Immature natural killer cell (primary cell): ENCODE results near the gene METTL23. TPM values are rescaled to one million over a fixed set of nuclear protein-coding genes. Genes with fewer than 3 reads are reported as not detected.
"Not testable (repeated sequence)": the region's sequence is repeated elsewhere in the genome, so short reads cannot be mapped to it uniquely, and the experiment has no call there.

Experiments
- DNase-seq, 3 donors: peaks; one replicate each; pipeline ENCODE4 v3.0.0; 2022; ENCODE audit warnings: mixed read lengths in 1 of 3
- H3K27ac Mint-ChIP-seq, 6 donors: one replicate each; pipeline ENCODE4 v1.8.0; 2020; ENCODE audit warnings: mixed read lengths in 6 of 6, mild to moderate bottlenecking in 5 of 6, inconsistent platforms in 4 of 6, moderate library complexity in 3 of 6
- H3K27me3 Mint-ChIP-seq, 3 donors: one replicate each; pipeline ENCODE4 v1.8.0; 2020 to 2021; ENCODE audit warnings: low read depth in 3 of 3, mild to moderate bottlenecking in 3 of 3, mixed read lengths in 3 of 3, moderate library complexity in 3 of 3, inconsistent platforms in 1 of 3
- H3K36me3 Mint-ChIP-seq, 3 donors: one replicate each; pipeline ENCODE4 v1.8.0; 2020; ENCODE audit warnings: mixed read lengths in 3 of 3, inconsistent platforms in 2 of 3, mild to moderate bottlenecking in 2 of 3
- H3K4me1 Mint-ChIP-seq, 2 donors: one replicate each; pipeline ENCODE4 v1.8.0; 2020; ENCODE audit warnings: inconsistent platforms in 2 of 2, mild to moderate bottlenecking in 2 of 2, mixed read lengths in 2 of 2, moderate library complexity in 1 of 2
- H3K4me3 Mint-ChIP-seq, 5 donors: one replicate each; pipeline ENCODE4 v1.8.0; 2020; ENCODE audit warnings: mild to moderate bottlenecking in 5 of 5, mixed read lengths in 5 of 5, inconsistent platforms in 3 of 5, moderate library complexity in 3 of 5
- H3K9me3 Mint-ChIP-seq, 6 donors: one replicate each; pipeline ENCODE4 v1.8.0; 2020; ENCODE audit warnings: mild to moderate bottlenecking in 6 of 6, mixed read lengths in 6 of 6, inconsistent platforms in 4 of 6, moderate library complexity in 3 of 6
- polyA plus RNA-seq, 3 donors: library from polyadenylated mRNA; unstranded; fragments of 300-500 nt; fragmentation: Illumina TruSeq; gene quantifications; one replicate each; pipeline ENCODE4 v1.2.3, GENCODE V29; 2021

Gene METTL23
- polyA plus RNA-seq, 3 donors from 2014 or later, result 91.6 to 166 (median 133) TPM

DNA sequence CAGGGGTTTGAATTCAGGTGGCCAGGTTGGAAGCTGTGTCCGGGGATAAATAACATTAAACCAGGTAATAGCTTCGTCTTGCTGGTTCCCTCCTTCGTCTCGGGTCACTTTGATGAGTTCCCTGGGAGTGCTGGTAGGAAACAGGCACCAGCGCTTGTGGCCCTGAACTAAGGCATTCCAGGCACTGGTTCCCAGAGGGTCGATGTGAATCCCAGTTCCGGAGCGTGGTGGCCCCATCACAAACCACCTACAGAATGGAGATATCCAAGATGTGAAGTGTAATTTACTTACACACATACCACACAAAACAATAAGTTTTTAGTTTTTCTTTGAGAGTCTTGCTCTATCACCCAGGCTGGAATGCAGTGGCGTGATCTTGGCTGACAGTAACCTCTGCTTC is 2.8 kb upstream of the METTL23 start:
- no peak for DNase-seq
- H3K27ac Mint-ChIP-seq, result peak overlapping the region in 2 of 6 donors; percentile 67 to 99
- H3K4me1 Mint-ChIP-seq, result peaks cover 35 to 44% of the 10 kb centered on the region in 2 donors
- H3K27me3 Mint-ChIP-seq, result peaks cover 28 to 36% (median 32%) of the 10 kb centered on the region in 3 donors
- peaks cover 21 to 43% (median 34%) of the 10 kb centered on the region in 3 donors for H3K36me3 Mint-ChIP-seq
- peak overlapping the region in 1 of 5 donors; percentile 38 for H3K4me3 Mint-ChIP-seq
- no peaks in the 10 kb centered on the region for H3K9me3 Mint-ChIP-seq

DNA sequence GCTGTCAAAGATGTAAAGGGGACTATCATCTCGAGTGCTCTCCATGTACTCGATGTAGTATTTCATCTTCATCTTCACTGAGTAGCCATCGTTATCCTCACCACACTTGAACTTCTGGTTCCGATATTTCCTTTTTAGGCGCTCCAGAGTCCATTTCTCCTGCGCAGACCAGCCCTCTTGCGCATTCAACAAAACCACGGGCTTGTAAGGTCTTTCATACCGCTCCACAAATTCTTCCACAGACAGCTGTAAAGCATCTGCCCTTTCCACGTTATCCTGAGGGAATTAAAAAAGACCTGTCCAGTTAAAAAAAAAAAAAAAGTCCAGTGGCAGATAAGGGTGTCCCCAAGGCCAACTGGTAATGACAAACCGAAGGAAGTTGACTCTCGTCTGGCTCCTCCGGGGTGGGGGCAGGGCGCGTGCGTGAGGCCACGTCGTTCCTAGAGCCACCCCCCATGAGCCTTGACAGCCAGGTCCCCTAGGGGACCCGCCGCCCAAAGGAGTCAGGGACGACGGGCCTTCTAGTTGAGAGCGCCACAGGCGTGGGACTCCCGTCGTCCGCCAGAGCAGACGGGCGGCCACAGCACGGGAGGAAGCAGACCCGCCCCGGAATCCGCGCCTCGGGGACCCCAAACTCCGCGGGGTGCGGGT is 934 bp upstream of the METTL23 start:
- peak overlapping the region; percentile 96 to 99 (median 98) for H3K27ac Mint-ChIP-seq
- peak; percentile 70 to 72 (median 70) for DNase-seq
- H3K27me3 Mint-ChIP-seq, result peaks cover 28 to 36% (median 32%) of the 10 kb centered on the region in 3 donors
- no peaks in the 10 kb centered on the region for H3K9me3 Mint-ChIP-seq
- H3K4me3 Mint-ChIP-seq, result peak overlapping the region; percentile 89 to 97 (median 97)
- H3K36me3 Mint-ChIP-seq, result peaks cover 14 to 26% (median 25%) of the 10 kb centered on the region in 3 donors
- H3K4me1 Mint-ChIP-seq, result peaks cover 48 to 50% of the 10 kb centered on the region in 2 donors

DNA sequence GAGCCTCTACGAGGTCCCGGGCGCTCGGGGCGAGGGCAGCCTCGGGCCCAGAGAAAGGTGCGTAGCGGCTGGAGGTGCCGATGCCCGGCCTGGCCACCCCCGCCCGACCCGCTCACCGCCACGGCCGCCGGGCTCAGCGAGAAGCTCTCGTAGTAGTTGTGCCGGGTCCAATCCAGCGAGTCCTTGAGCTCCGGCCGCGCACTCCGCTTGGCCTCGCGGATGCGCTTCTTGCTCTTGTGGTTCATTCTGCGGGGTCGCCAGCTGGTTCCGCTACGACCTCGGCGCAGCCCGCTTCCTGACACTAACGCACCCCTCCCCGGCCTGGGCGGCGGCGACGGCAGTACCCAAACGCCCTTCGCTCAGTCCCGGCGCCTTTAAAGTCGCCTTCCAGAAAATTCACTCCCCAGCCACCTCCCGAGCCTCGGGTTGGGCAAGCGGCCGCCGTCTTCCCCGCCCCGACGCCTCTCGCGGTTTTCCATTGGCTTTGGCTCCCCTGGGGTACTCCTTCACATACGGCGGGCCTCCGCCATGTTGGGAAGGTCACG is 336 bp upstream of the METTL23 start, which contains the start of gene JMJD6:
JMJD6 (minus strand) TSS at position 376 of the 545 bp plus-strand sequence; CDS start at position 245, 131 bp downstream.
- DNase-seq, result peak in 2 of 3 donors; percentile 94 to 95
- Mint-ChIP-seq H3K9me3 (no peaks in the 10 kb centered on the region), H3K4me1 (peaks cover 49 to 50% of the 10 kb centered on the region in 2 donors), H3K27ac (peak within 1 kb of the TSS; percentile 98 to 100 (median 99)), H3K36me3 (peaks cover 11 to 22% (median 20%) of the 10 kb centered on the region in 3 donors), H3K27me3 (peaks cover 28 to 35% (median 32%) of the 10 kb centered on the region in 3 donors), H3K4me3 (peak within 1 kb of the TSS; percentile 89 to 98 (median 97))

- H3K4me1 Mint-ChIP-seq, result peaks cover 49 to 52% of the 10 kb centered on the region in 2 donors
These were observed 1.3 kb downstream of the METTL23 start for GRCh38 chr17:76727745-76728456.

GRCh38 chr17:76731800-76732733 is 5.4 kb downstream of the METTL23 start:
- not testable (repeated sequence) for DNase-seq, H3K4me3 Mint-ChIP-seq, H3K9me3 Mint-ChIP-seq
- peaks cover 17 to 39% (median 17%) of the 10 kb centered on the region in 3 donors for H3K36me3 Mint-ChIP-seq
- H3K4me1 Mint-ChIP-seq, result peaks cover 61 to 69% of the 10 kb centered on the region in 2 donors
- peaks cover 20 to 32% (median 25%) of the 10 kb centered on the region in 3 donors for H3K27me3 Mint-ChIP-seq
- peak overlapping the region; percentile 37 to 80 (median 68) for H3K27ac Mint-ChIP-seq

More at GRCh38 chr17:76727745-76728456, 1.3 kb downstream of the METTL23 start:
- H3K36me3 Mint-ChIP-seq, result peaks cover 3 to 12% (median 12%) of the 10 kb centered on the region in 3 donors
- H3K27me3 Mint-ChIP-seq, result peaks cover 28 to 30% (median 29%) of the 10 kb centered on the region in 3 donors
- peak in 2 of 3 donors; percentile 48 to 52 for DNase-seq
- H3K9me3 Mint-ChIP-seq, result no peaks in the 10 kb centered on the region
- peak overlapping the region; percentile 96 to 100 (median 99) for H3K27ac Mint-ChIP-seq
- peak overlapping the region; percentile 89 to 98 (median 97) for H3K4me3 Mint-ChIP-seq

GRCh38 chr17:76732734-76733617 is 6.3 kb downstream of the METTL23 start:
- DNase-seq, result no peak
- Mint-ChIP-seq H3K4me1 (peaks cover 54 to 63% of the 10 kb centered on the region in 2 donors), H3K4me3 (peak overlapping the region in 2 of 5 donors; percentile 2 to 44), H3K27me3 (peaks cover 23 to 29% (median 26%) of the 10 kb centered on the region in 3 donors), H3K9me3 (no peaks in the 10 kb centered on the region), H3K27ac (peak overlapping the region; percentile 43 to 99 (median 87)), H3K36me3 (peaks cover 17 to 36% (median 17%) of the 10 kb centered on the region in 3 donors)

- H3K9me3 Mint-ChIP-seq, result no peaks in the 10 kb centered on the region
- peaks cover 17 to 36% (median 17%) of the 10 kb centered on the region in 3 donors for H3K36me3 Mint-ChIP-seq
- peaks cover 21 to 33% (median 31%) of the 10 kb centered on the region in 3 donors for H3K27me3 Mint-ChIP-seq
- peak overlapping the region in 3 of 5 donors; percentile 86 to 95 (median 95) for H3K4me3 Mint-ChIP-seq
- peak overlapping the region; percentile 73 to 99 (median 97) for H3K27ac Mint-ChIP-seq
- DNase-seq, result no peak
- H3K4me1 Mint-ChIP-seq, result peaks cover 54 to 67% of the 10 kb centered on the region in 2 donors
These were observed 6.9 kb downstream of the METTL23 start for GRCh38 chr17:76733618-76733957.

- H3K4me3 Mint-ChIP-seq, result peak overlapping the region; percentile 86 to 96 (median 95)
- no peak for DNase-seq
- peak overlapping the region; percentile 89 to 99 (median 97) for H3K27ac Mint-ChIP-seq
- peaks cover 56 to 71% of the 10 kb centered on the region in 2 donors for H3K4me1 Mint-ChIP-seq
- no peaks in the 10 kb centered on the region for H3K9me3 Mint-ChIP-seq
- H3K27me3 Mint-ChIP-seq, result peaks cover 21 to 36% (median 30%) of the 10 kb centered on the region in 3 donors
- H3K36me3 Mint-ChIP-seq, result peaks cover 17 to 36% (median 17%) of the 10 kb centered on the region in 3 donors
These were observed 7.6 kb downstream of the METTL23 start for GRCh38 chr17:76734080-76734840.

GRCh38 chr17:76735006-76735405 is 8.4 kb downstream of the METTL23 start:
- Mint-ChIP-seq H3K27ac (peak overlapping the region; percentile 89 to 99 (median 97)), H3K4me3 (peak overlapping the region; percentile 86 to 96 (median 95)), H3K4me1 (peaks cover 54 to 70% of the 10 kb centered on the region in 2 donors), H3K27me3 (peaks cover 21 to 36% (median 30%) of the 10 kb centered on the region in 3 donors), H3K36me3 (peaks cover 17 to 36% (median 17%) of the 10 kb centered on the region in 3 donors), H3K9me3 (no peaks in the 10 kb centered on the region)
- DNase-seq, result peak in 2 of 3 donors; percentile 37 to 42

DNA sequence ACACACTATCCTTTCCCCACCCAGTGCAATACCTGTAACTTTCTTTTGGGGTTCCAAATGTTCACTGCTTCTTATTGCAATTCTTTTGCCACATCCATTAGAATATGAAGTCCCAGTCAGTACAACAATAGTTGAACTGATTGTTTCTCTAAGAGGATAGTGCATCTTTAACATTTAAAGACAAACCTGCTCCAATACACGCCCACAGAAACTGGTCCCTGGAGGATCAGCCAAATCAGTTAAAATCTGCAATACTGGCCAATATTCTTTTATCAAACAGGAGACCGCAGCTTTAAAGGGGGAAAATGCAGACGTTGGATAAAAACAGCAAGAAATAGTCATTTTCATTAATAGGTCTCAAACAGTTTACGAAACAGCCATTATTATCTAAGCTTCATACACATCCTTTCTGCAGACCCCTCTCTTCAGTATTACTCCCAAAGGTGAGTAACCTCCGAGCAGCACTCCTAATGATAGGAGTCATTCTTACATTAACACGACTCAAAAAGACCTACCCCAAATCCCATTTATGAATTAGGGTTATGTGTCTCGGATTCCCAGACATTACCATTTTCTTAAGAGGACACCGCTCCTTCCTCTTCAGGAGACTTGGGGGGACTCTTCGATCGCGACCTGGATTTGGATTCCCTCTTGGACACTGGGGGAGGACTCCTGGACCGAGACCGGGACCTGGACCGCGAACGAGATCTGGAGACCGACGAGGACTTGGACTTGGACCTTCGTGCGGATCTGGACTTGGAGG is 9.1 kb downstream of the METTL23 start:
- Mint-ChIP-seq H3K9me3 (no peaks in the 10 kb centered on the region), H3K4me1 (peaks cover 56 to 67% of the 10 kb centered on the region in 2 donors), H3K4me3 (peak overlapping the region; percentile 86 to 96 (median 95)), H3K36me3 (peaks cover 17 to 36% (median 18%) of the 10 kb centered on the region in 3 donors), H3K27ac (peak overlapping the region; percentile 89 to 99 (median 97)), H3K27me3 (peaks cover 21 to 36% (median 30%) of the 10 kb centered on the region in 3 donors)
- DNase-seq, result no peak
